Coronary artery (tissue), 2 donors: ENCODE results near the gene CNPY1.

Source experiments
- DNase-seq: peaks from one replicate; pipeline ENCODE4 v3.0.0-alpha.2; 2017; ENCODE audit warnings: low spot score
- H3K27ac ChIP-seq, 2 donors: fragments of 200-600 bp; sonication (generic); one replicate each; pipeline ENCODE4 v1.5.1; 2016 to 2019
- H3K4me3 ChIP-seq: fragments of 200-600 bp; sonication (generic); 2 replicates; pipeline ENCODE4 v1.5.1; 2016; ENCODE audit warnings: mild to moderate bottlenecking, moderate library complexity
- CTCF ChIP-seq: fragments of 200-600 bp; sonication (generic); IDR thresholded peaks from one replicate; pipeline ENCODE4 v1.5.1; 2019; ENCODE audit warnings: antibody characterized with exemption

The CNPY1 gene

GRCh38 chr7:155584763-155585531, 38.6 kb upstream of the CNPY1 start:
- Histone ChIP-seq H3K27ac (no peak overlapping the region), H3K4me3 (no peak overlapping the region)
- DNase-seq: no peak
- no peak for TF ChIP-seq CTCF

DNA sequence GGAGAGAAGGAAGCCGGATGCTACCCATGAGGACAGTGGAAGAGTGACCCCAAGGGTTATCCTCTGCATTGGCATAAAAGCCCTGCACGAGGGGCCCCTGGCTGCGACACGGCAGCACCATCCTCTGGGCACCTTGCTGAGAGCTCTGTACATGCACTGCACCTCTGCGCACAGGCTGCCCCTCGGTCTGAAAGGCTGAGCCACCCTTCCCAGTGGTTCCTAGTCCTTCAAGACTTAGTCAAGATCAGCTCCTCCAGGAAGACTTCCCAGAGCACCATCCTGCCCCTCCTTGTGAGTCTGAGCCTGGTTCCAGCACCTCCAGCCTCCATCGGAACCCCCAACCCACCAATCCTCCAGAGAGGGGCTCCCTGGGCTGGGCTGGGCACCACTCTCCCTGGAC, 37.9 kb upstream of the CNPY1 start:
- H3K4me3 ChIP-seq: no peak overlapping the region
- DNase-seq: no peak
- no peak for TF ChIP-seq CTCF
- no peak overlapping the region for H3K27ac ChIP-seq

GRCh38 chr7:155583636-155584035, 37.3 kb upstream of the CNPY1 start:
- no peak for TF ChIP-seq CTCF
- Histone ChIP-seq H3K4me3 (no peak overlapping the region), H3K27ac (no peak overlapping the region)
- DNase-seq: no peak

GRCh38 chr7:155581954-155582353, 35.6 kb upstream of the CNPY1 start:
- no peak overlapping the region for H3K4me3 ChIP-seq
- no peak overlapping the region for H3K27ac ChIP-seq
- TF ChIP-seq CTCF: no peak
- no peak for DNase-seq

- no peak overlapping the region for H3K4me3 ChIP-seq
- DNase-seq: no peak
- TF ChIP-seq CTCF: no peak
- no peak overlapping the region for H3K27ac ChIP-seq
These were observed 34.9 kb upstream of the CNPY1 start for GRCh38 chr7:155581107-155581830.

DNA sequence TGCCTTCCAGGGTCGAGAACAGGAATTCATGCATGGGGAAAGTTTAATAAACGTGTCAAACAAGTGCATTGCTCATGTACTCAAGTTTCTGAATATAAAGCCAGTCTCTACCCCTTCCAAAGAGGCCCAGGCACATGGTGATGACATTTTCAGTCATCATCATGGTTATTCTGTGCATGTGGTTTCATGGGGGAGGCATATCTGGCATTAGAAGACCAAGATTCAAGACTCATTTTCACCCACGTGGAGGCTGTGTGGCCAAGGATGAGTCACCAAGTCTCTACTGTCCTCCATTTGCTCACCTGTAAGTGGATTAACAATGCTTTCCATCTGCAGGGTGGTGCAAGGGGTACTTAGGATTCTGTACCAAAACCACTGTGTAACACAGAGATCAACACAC, 34.0 kb upstream of the CNPY1 start:
- DNase-seq: no peak
- no peak overlapping the region for H3K27ac ChIP-seq
- H3K4me3 ChIP-seq: no peak overlapping the region
- no peak for TF ChIP-seq CTCF

- H3K27ac ChIP-seq: no peak overlapping the region
- TF ChIP-seq CTCF: no peak
- DNase-seq: no peak
- no peak overlapping the region for H3K4me3 ChIP-seq
These were observed 33.2 kb upstream of the CNPY1 start for GRCh38 chr7:155579565-155579964.
